Lower leg skin (tissue), 3 donors: ENCODE measurements around the gene PLEKHH3.

Experiments
- CTCF ChIP-seq, 3 donors: fragments of 450-650 bp; IDR thresholded peaks; one replicate each; pipeline ENCODE4 v1.5.1; 2016; ENCODE audit warnings: antibody characterized with exemption in 3 of 3, mild to moderate bottlenecking in 3 of 3, moderate library complexity in 2 of 3
- POLR2A ChIP-seq, 2 donors: fragments of 450-650 bp; IDR thresholded peaks; one replicate each; pipeline ENCODE4 v1.6.1; 2016 to 2017; ENCODE audit warnings: antibody characterized with exemption in 2 of 2, mild to moderate bottlenecking in 1 of 2, moderate library complexity in 1 of 2

DNA sequence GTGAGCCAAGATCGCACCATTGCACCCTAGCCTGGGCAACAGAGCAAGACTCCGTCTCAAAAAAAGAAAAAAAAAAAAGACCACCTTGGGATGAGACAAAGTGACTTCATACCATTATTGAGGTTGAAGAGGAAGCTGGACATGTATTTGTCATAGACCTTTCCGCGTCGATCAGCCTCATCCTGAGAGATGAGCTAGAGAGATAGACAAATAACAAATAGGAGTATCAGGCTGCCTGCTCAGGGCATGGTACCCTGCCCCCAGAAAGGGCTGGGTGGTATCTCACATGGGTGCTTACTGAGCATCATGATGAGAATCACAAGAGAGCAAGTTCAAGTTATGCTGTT is 27.7 kb upstream of the PLEKHH3 start:
- TF ChIP-seq CTCF (IDR thresholded peaks at IDR 0.05) (no peak), POLR2A (IDR thresholded peaks at IDR 0.05) (no peak)
